ENCODE results near the gene TPRG1L.

GRCh38 chr1:3580231-3580630 is 44.6 kb upstream of the TPRG1L start:
- no peak for TF ChIP-seq LEF1 (IDR thresholded peaks at IDR 0.05; ENCODE audit: borderline replicate concordance)
- TF ChIP-seq ELF4 (IDR thresholded peaks at IDR 0.05) = no peak
- no peak for TF ChIP-seq SP1 (IDR thresholded peaks at IDR 0.05)
- TF ChIP-seq L3MBTL2 (conservative IDR thresholded peaks at IDR 0.05) = no peak
- no peak for TF ChIP-seq HDGF (IDR thresholded peaks at IDR 0.05; ENCODE audit: borderline replicate concordance)
- no peak for TF ChIP-seq FOXM1 (IDR thresholded peaks at IDR 0.05; ENCODE audit: borderline replicate concordance)
- no peak for TF ChIP-seq TARDBP (IDR thresholded peaks at IDR 0.05)
- no peak for TF ChIP-seq ZNF384 (IDR thresholded peaks at IDR 0.05)
- TF ChIP-seq CTBP1 (IDR thresholded peaks at IDR 0.05; ENCODE audit: borderline replicate concordance) = no peak
- no peak for TF ChIP-seq FOXK2 (IDR thresholded peaks at IDR 0.05)
- no peak for TF ChIP-seq SUZ12 (IDR thresholded peaks at IDR 0.05)
- TF ChIP-seq FOXA1 (IDR thresholded peaks at IDR 0.05) = no peak
- TF ChIP-seq BHLHE40 (IDR thresholded peaks at IDR 0.05; ENCODE audit: borderline replicate concordance) = no peak
- no peak for TF ChIP-seq ARNT (IDR thresholded peaks at IDR 0.05)

All from HEK293T (cell line).